ENCODE results near the gene NTHL1.

DNA sequence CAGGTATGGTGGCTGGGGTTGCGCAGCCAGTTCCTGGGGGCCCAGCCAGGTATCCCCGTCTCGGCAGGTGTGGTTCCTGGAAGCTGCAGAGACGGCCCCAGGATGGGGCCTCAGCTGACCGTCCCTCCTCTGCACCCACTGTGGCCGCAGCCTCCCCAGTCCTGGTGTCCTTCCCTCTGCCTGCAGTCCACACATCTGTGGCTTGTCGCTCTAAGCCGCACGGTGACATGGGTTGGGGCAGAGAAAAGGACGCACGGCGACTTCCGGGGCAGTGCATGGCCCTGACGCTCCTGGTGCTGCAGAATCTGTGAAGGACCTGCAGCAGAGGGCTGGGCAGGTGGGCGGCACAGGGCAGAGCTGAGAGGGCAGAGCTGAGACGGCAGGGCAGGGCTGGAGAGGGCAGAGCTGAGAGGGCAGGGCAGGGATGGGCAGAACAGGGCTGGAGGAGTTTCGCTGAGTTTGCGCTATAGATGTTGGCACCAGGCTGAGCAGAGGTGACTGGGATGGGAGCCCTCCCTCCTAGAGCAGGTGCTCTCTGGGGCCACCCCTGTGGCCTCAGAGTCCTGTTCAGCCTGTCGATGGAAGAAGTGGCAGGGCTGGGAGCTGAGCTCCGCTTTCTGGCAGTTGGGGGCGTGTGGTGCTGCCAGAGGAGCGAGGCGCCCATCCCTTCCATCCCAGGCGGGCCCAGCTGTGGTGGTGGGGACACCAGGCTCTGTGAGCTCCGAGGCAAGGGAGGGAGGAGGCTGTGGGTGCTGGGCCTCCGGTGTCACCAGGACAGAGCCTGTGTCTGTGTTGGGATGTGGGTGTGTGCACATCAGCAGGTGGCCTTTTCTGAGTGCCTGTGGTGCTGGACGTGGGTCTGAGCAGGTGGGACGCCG is 23.2 kb upstream of the NTHL1 start:
- TF ChIP-seq, protein P1, sequence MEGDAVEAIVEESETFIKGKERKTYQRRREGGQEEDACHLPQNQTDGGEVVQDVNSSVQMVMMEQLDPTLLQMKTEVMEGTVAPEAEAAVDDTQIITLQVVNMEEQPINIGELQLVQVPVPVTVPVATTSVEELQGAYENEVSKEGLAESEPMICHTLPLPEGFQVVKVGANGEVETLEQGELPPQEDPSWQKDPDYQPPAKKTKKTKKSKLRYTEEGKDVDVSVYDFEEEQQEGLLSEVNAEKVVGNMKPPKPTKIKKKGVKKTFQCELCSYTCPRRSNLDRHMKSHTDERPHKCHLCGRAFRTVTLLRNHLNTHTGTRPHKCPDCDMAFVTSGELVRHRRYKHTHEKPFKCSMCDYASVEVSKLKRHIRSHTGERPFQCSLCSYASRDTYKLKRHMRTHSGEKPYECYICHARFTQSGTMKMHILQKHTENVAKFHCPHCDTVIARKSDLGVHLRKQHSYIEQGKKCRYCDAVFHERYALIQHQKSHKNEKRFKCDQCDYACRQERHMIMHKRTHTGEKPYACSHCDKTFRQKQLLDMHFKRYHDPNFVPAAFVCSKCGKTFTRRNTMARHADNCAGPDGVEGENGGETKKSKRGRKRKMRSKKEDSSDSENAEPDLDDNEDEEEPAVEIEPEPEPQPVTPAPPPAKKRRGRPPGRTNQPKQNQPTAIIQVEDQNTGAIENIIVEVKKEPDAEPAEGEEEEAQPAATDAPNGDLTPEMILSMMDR (IDR thresholded peaks at IDR 0.05) = no peak
- TF ChIP-seq POLR2A (IDR thresholded peaks at IDR 0.05) = no peak

All from vagina (tissue), 2 donors.